Ishikawa (cell line): ENCODE results near the gene FAM184A.
A peak's percentile ranks its signal among the peaks of the same experiment; 100 is the strongest.

Experiments used
- CEBPB ChIP-seq: IDR thresholded peaks from 2 replicates; pipeline ENCODE4 v1.6.1; 2012
- CREB1 ChIP-seq: IDR thresholded peaks from 2 replicates; pipeline ENCODE4 v1.6.1; 2012; ENCODE audit warnings: low read depth
- EGR1 ChIP-seq: IDR thresholded peaks from 2 replicates; pipeline ENCODE4 v1.6.1; 2012
- EP300 ChIP-seq: IDR thresholded peaks from 2 replicates; pipeline ENCODE4 v1.6.1; 2012; ENCODE audit warnings: borderline replicate concordance
- FOXM1 ChIP-seq: IDR thresholded peaks from 2 replicates; pipeline ENCODE4 v1.6.1; 2012; ENCODE audit warnings: low read depth, borderline replicate concordance
- MAX ChIP-seq: IDR thresholded peaks from 2 replicates; pipeline ENCODE4 v1.6.1; 2012
- NFIC ChIP-seq: IDR thresholded peaks from 2 replicates; pipeline ENCODE4 v1.6.1; 2012
- RAD21 ChIP-seq: IDR thresholded peaks from 2 replicates; pipeline ENCODE4 v1.6.1; 2012; ENCODE audit warnings: low read depth
- REST ChIP-seq: IDR thresholded peaks from 2 replicates; pipeline ENCODE4 v1.6.1; 2012; ENCODE audit warnings: low read depth, mild to moderate bottlenecking
- TAF1 ChIP-seq: IDR thresholded peaks from 2 replicates; pipeline ENCODE4 v1.6.1; 2012; ENCODE audit warnings: low read depth, mild to moderate bottlenecking
- TCF12 ChIP-seq: IDR thresholded peaks from 2 replicates; pipeline ENCODE4 v1.6.1; 2012; ENCODE audit warnings: low read depth
- TEAD4 ChIP-seq: IDR thresholded peaks from 2 replicates; pipeline ENCODE4 v1.6.1; 2012
- USF1 ChIP-seq: IDR thresholded peaks from 2 replicates; pipeline ENCODE4 v1.6.1; 2012
- YY1 ChIP-seq: IDR thresholded peaks from 2 replicates; pipeline ENCODE4 v1.6.1; 2012; ENCODE audit warnings: low read depth
- ZBTB7A ChIP-seq: IDR thresholded peaks from 2 replicates; pipeline ENCODE4 v1.6.1; 2012; ENCODE audit warnings: low read depth

The FAM184A gene

GRCh38 chr6:119079283-119079809, 882 bp upstream of the FAM184A start:
- TF ChIP-seq EGR1 (no peak), NFIC (0 out of 2 replicates have a peak, but pooled peaks have one; percentile 21)

- TF ChIP-seq CEBPB (no peak), ZBTB7A (peak; percentile 61), TCF12 (no peak), MAX (peak; percentile 41; the same call in 1 of the 2 replicates), REST (no peak), FOXM1 (no peak), YY1 (peak; percentile 32; the same call in 1 of the 2 replicates)
Observed at GRCh38 chr6:119077643-119078375, 655 bp downstream of the FAM184A start.

- TF ChIP-seq MAX (no peak), TEAD4 (no peak), EGR1 (no peak), REST (no peak), TAF1 (no peak), USF1 (no peak), EP300 (no peak), CEBPB (no peak), NFIC (no peak), ZBTB7A (no peak), TCF12 (no peak), CREB1 (no peak)
Observed at GRCh38 chr6:119077391-119077642, 1.1 kb downstream of the FAM184A start.

GRCh38 chr6:119076576-119077390, 1.7 kb downstream of the FAM184A start:
- TF ChIP-seq REST (no peak), USF1 (no peak), CEBPB (no peak), RAD21 (no peak), MAX (no peak), YY1 (no peak), EP300 (no peak), TEAD4 (no peak), TAF1 (no peak)
